Right atrium auricular region (tissue), 2 donors: ENCODE results near the gene CSNK2A3. TPM values are rescaled to one million over a fixed set of nuclear protein-coding genes. Genes with fewer than 3 reads are reported as not detected.

Experiments
- DNase-seq: peaks from one replicate; pipeline ENCODE4 v3.0.0-alpha.2; 2019; ENCODE audit warnings: low spot score
- H3K27ac ChIP-seq, 2 donors: fragments of 200-600 bp; sonication (generic); 1 replicate in 1 of 2; 2 replicates in 1 of 2; pipeline ENCODE4 v1.5.1; 2016 to 2019
- H3K27me3 ChIP-seq, 2 donors: fragments of 200-600 bp; sonication (generic); one replicate each; pipeline versions ENCODE4 v1.5.1 to v1.6.0; 2017 to 2019
- H3K36me3 ChIP-seq: fragments of 200-600 bp; sonication (generic); one replicate; pipeline ENCODE4 v1.5.1; 2016
- H3K4me1 ChIP-seq, 2 donors: fragments of 200-600 bp; sonication (generic); one replicate each; pipeline versions ENCODE4 v1.5.1 to v1.6.0; 2017 to 2019
- H3K4me3 ChIP-seq, 2 donors: fragments of 200-600 bp; sonication (generic); 1 replicate in 1 of 2; 2 replicates in 1 of 2; pipeline ENCODE4 v1.5.1; 2017 to 2019; ENCODE audit warnings: mild to moderate bottlenecking in 1 of 2, moderate library complexity in 1 of 2
- H3K9me3 ChIP-seq, 2 donors: fragments of 200-600 bp; sonication (generic); one replicate each; pipeline ENCODE4 v1.5.1; 2019
- CTCF ChIP-seq, 2 donors: fragments of 200-600 bp; sonication (generic); IDR thresholded peaks; one replicate each; pipeline ENCODE4 v1.5.1; 2019; ENCODE audit warnings: antibody characterized with exemption in 2 of 2
- total RNA-seq, 2 donors: library from RNA; depleted of rRNA; stranded (reverse); fragments of >200 nt; gene quantifications; one replicate each; pipeline ENCODE4 v1.1.0, GENCODE V29; 2016

Gene CSNK2A3
- total RNA-seq, 2 donors from 2014 or later: 0.75 to 1.3 TPM

- Histone ChIP-seq H3K27ac (no peak overlapping the region), H3K27me3 (no peaks in the 10 kb centered on the region), H3K4me1 (no peaks in the 10 kb centered on the region), H3K36me3 (no peaks in the 10 kb centered on the region), H3K9me3 (no peaks in the 10 kb centered on the region), H3K4me3 (no peak overlapping the region)
- no peak for TF ChIP-seq CTCF (IDR thresholded peaks at IDR 0.05)
- no peak for DNase-seq
Observed at GRCh38 chr11:11378184-11378940, 25.3 kb upstream of the CSNK2A3 start.

GRCh38 chr11:11374358-11375148 lies 21.5 kb upstream of the CSNK2A3 start:
- Histone ChIP-seq H3K27me3 (no peaks in the 10 kb centered on the region), H3K4me3 (no peak overlapping the region), H3K4me1 (peaks cover 0 to 10% of the 10 kb centered on the region in 2 donors), H3K27ac (no peak overlapping the region), H3K9me3 (no peaks in the 10 kb centered on the region), H3K36me3 (no peaks in the 10 kb centered on the region)
- TF ChIP-seq CTCF (IDR thresholded peaks at IDR 0.05): no peak
- DNase-seq: no peak

GRCh38 chr11:11373934-11374333 lies 20.9 kb upstream of the CSNK2A3 start:
- no peak for TF ChIP-seq CTCF (IDR thresholded peaks at IDR 0.05)
- no peaks in the 10 kb centered on the region for H3K36me3 ChIP-seq
- peaks cover 0 to 10% of the 10 kb centered on the region in 2 donors for H3K4me1 ChIP-seq

GRCh38 chr11:11372461-11372860 lies 19.4 kb upstream of the CSNK2A3 start:
- Histone ChIP-seq H3K27ac (no peak overlapping the region), H3K4me1 (peaks cover 0 to 10% of the 10 kb centered on the region in 2 donors), H3K4me3 (no peak overlapping the region), H3K36me3 (no peaks in the 10 kb centered on the region), H3K27me3 (no peaks in the 10 kb centered on the region), H3K9me3 (no peaks in the 10 kb centered on the region)
- no peak for DNase-seq
- no peak for TF ChIP-seq CTCF (IDR thresholded peaks at IDR 0.05)

More at GRCh38 chr11:11373934-11374333, 20.9 kb upstream of the CSNK2A3 start:
- H3K27ac ChIP-seq: no peak overlapping the region
- H3K27me3 ChIP-seq: no peaks in the 10 kb centered on the region
- H3K9me3 ChIP-seq: no peaks in the 10 kb centered on the region
- no peak overlapping the region for H3K4me3 ChIP-seq
- DNase-seq: no peak

- no peaks in the 10 kb centered on the region for H3K27me3 ChIP-seq
- TF ChIP-seq CTCF (IDR thresholded peaks at IDR 0.05): no peak
- H3K27ac ChIP-seq: no peak overlapping the region
- no peaks in the 10 kb centered on the region for H3K9me3 ChIP-seq
- no peak overlapping the region for H3K4me3 ChIP-seq
- peaks cover 0 to 10% of the 10 kb centered on the region in 2 donors for H3K4me1 ChIP-seq
- no peaks in the 10 kb centered on the region for H3K36me3 ChIP-seq
- no peak for DNase-seq
Observed at GRCh38 chr11:11370962-11371303, 17.9 kb upstream of the CSNK2A3 start.
